ENCODE data around the gene HSPA1L.

DNA sequence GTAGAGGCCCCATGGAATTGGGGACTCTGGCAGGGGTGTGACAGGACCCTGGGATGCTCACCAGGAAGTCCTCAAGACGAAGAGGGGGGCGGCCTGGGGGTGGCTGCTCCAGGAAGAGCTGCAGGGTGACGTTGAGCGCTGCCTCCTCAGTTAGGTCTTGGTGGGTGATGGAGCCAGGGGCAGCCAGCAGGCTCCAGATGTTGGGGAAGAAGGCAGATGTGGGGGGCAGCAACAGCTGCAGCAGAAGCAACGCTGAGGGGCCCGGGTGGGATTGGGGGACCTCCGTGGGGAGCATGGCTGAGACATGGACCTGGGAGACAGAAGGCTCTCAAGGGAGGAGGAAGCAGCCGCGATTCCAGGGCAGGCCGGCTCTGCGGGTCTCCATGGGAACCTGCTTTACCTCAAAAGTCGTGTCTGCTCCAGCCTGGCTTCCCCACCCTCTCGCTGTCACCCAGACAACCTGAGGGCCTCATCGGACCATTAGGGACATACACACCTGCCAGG is 38.5 kb downstream of the HSPA1L start:
- TF ChIP-seq, protein P1, sequence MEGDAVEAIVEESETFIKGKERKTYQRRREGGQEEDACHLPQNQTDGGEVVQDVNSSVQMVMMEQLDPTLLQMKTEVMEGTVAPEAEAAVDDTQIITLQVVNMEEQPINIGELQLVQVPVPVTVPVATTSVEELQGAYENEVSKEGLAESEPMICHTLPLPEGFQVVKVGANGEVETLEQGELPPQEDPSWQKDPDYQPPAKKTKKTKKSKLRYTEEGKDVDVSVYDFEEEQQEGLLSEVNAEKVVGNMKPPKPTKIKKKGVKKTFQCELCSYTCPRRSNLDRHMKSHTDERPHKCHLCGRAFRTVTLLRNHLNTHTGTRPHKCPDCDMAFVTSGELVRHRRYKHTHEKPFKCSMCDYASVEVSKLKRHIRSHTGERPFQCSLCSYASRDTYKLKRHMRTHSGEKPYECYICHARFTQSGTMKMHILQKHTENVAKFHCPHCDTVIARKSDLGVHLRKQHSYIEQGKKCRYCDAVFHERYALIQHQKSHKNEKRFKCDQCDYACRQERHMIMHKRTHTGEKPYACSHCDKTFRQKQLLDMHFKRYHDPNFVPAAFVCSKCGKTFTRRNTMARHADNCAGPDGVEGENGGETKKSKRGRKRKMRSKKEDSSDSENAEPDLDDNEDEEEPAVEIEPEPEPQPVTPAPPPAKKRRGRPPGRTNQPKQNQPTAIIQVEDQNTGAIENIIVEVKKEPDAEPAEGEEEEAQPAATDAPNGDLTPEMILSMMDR (IDR thresholded peaks at IDR 0.05; ENCODE audit: poor library complexity, severe bottlenecking) = no peak
- TF ChIP-seq MXI1 (conservative IDR thresholded peaks at IDR 0.05; ENCODE audit: poor library complexity, severe bottlenecking) (no peak), EZH2 (IDR thresholded peaks at IDR 0.05; ENCODE audit: borderline replicate concordance, insufficient read depth, low read length, poor library complexity, severe bottlenecking) (no peak), POLR2AphosphoS5 (IDR thresholded peaks at IDR 0.05) (no peak), EP300 (conservative IDR thresholded peaks at IDR 0.05; ENCODE audit: poor library complexity, severe bottlenecking) (no peak), RAD21 (conservative IDR thresholded peaks at IDR 0.05) (no peak)
- TF ChIP-seq, protein P2, sequence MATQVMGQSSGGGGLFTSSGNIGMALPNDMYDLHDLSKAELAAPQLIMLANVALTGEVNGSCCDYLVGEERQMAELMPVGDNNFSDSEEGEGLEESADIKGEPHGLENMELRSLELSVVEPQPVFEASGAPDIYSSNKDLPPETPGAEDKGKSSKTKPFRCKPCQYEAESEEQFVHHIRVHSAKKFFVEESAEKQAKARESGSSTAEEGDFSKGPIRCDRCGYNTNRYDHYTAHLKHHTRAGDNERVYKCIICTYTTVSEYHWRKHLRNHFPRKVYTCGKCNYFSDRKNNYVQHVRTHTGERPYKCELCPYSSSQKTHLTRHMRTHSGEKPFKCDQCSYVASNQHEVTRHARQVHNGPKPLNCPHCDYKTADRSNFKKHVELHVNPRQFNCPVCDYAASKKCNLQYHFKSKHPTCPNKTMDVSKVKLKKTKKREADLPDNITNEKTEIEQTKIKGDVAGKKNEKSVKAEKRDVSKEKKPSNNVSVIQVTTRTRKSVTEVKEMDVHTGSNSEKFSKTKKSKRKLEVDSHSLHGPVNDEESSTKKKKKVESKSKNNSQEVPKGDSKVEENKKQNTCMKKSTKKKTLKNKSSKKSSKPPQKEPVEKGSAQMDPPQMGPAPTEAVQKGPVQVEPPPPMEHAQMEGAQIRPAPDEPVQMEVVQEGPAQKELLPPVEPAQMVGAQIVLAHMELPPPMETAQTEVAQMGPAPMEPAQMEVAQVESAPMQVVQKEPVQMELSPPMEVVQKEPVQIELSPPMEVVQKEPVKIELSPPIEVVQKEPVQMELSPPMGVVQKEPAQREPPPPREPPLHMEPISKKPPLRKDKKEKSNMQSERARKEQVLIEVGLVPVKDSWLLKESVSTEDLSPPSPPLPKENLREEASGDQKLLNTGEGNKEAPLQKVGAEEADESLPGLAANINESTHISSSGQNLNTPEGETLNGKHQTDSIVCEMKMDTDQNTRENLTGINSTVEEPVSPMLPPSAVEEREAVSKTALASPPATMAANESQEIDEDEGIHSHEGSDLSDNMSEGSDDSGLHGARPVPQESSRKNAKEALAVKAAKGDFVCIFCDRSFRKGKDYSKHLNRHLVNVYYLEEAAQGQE (IDR thresholded peaks at IDR 0.05; ENCODE audit: borderline replicate concordance) = no peak
